Suprapubic skin (tissue), 4 donors: ENCODE results near the gene TMEM132D. TPM values are rescaled to one million over a fixed set of nuclear protein-coding genes. Genes with fewer than 3 reads are reported as not detected.

Experiments
- DNase-seq, 2 donors: peaks; one replicate each; pipeline ENCODE4 v3.0.0-alpha.2; 2019; ENCODE audit warnings: low spot score in 2 of 2
- H3K27ac ChIP-seq: fragments of 200-600 bp; sonication (generic); one replicate; pipeline ENCODE4 v1.5.1; 2019
- H3K27me3 ChIP-seq: fragments of 200-600 bp; sonication (generic); one replicate; pipeline ENCODE4 v1.5.1; 2019
- H3K36me3 ChIP-seq: fragments of 200-600 bp; sonication (generic); one replicate; pipeline ENCODE4 v1.5.1; 2019
- H3K4me1 ChIP-seq: fragments of 200-600 bp; sonication (generic); one replicate; pipeline ENCODE4 v1.5.1; 2019
- H3K4me3 ChIP-seq: fragments of 200-600 bp; sonication (generic); one replicate; pipeline ENCODE4 v1.5.1; 2019; ENCODE audit warnings: mild to moderate bottlenecking
- H3K9me3 ChIP-seq: fragments of 200-600 bp; sonication (generic); one replicate; pipeline ENCODE4 v1.5.1; 2019
- EP300 ChIP-seq: sonication (generic); formaldehyde crosslinking; IDR thresholded peaks from one replicate; pipeline ENCODE4 v1.6.1; 2017; ENCODE audit warnings: antibody characterized with exemption
- POLR2A ChIP-seq, 2 donors: fragments of 450-650 bp; IDR thresholded peaks; one replicate each; pipeline ENCODE4 v1.6.1; 2017; ENCODE audit warnings: antibody characterized with exemption in 2 of 2, mild to moderate bottlenecking in 2 of 2, moderate library complexity in 2 of 2
- POLR2AphosphoS5 ChIP-seq, 3 donors: sonication (generic); formaldehyde crosslinking; IDR thresholded peaks; one replicate each; pipeline ENCODE4 v1.6.1; 2017; ENCODE audit warnings: antibody characterized with exemption in 3 of 3
- WGBS: methylation state at CpG from one replicate; pipeline ENCODE4 v1.1.5; 2018; 5-methylcytosine and 5-hydroxymethylcytosine counted together
- total RNA-seq, 4 donors: library from RNA; depleted of rRNA; stranded (reverse); fragments of >200 nt; gene quantifications; one replicate each; pipeline ENCODE4 v1.1.0, GENCODE V29; 2016
- TF ChIP-seq, protein P1 (sequence below), 2 donors: fragments of 200-600 bp in 1 of 2; fragments of 450-650 bp in 1 of 2; sonication (generic) in 1 of 2; IDR thresholded peaks; one replicate each; pipeline ENCODE4 v1.5.1; 2016 to 2019; ENCODE audit warnings: antibody characterized with exemption in 2 of 2, mild to moderate bottlenecking in 1 of 2, moderate library complexity in 1 of 2

Gene TMEM132D
- total RNA-seq, 4 donors from 2014 or later: 0.10 to 0.64 TPM; not detected in 2

DNA sequence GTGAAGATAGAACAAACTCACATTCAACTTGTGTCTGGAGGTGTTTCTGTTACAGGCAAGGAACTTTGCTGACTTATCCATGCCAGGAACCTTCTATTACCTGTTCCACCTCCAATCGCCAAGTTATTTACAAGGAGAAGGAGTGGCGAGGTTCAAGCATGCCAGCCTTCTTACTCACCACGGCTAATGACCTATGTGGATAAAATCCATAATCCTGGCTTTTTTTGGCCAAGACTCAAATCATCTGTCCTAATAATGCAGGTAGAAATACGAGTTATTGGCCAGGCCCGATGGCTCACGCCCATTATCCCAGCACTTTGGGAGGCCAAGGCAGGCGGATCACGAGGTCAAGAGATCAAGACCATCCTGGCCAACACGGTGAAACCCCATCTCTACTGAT, 241.6 kb downstream of the TMEM132D start:
- Histone ChIP-seq H3K9me3 (no peaks in the 10 kb centered on the region), H3K27me3 (no peaks in the 10 kb centered on the region), H3K4me3 (no peak overlapping the region), H3K36me3 (no peaks in the 10 kb centered on the region), H3K27ac (no peak overlapping the region), H3K4me1 (no peaks in the 10 kb centered on the region)
- TF ChIP-seq, protein P1, sequence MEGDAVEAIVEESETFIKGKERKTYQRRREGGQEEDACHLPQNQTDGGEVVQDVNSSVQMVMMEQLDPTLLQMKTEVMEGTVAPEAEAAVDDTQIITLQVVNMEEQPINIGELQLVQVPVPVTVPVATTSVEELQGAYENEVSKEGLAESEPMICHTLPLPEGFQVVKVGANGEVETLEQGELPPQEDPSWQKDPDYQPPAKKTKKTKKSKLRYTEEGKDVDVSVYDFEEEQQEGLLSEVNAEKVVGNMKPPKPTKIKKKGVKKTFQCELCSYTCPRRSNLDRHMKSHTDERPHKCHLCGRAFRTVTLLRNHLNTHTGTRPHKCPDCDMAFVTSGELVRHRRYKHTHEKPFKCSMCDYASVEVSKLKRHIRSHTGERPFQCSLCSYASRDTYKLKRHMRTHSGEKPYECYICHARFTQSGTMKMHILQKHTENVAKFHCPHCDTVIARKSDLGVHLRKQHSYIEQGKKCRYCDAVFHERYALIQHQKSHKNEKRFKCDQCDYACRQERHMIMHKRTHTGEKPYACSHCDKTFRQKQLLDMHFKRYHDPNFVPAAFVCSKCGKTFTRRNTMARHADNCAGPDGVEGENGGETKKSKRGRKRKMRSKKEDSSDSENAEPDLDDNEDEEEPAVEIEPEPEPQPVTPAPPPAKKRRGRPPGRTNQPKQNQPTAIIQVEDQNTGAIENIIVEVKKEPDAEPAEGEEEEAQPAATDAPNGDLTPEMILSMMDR (IDR thresholded peaks at IDR 0.05): no peak
- no peak for TF ChIP-seq POLR2A (IDR thresholded peaks at IDR 0.05)
- no peak for TF ChIP-seq POLR2AphosphoS5 (IDR thresholded peaks at IDR 0.05)
- TF ChIP-seq EP300: no peak
- WGBS: 65% methylated on average over 9 of the region's 9 CpGs
- DNase-seq: no peak

DNA sequence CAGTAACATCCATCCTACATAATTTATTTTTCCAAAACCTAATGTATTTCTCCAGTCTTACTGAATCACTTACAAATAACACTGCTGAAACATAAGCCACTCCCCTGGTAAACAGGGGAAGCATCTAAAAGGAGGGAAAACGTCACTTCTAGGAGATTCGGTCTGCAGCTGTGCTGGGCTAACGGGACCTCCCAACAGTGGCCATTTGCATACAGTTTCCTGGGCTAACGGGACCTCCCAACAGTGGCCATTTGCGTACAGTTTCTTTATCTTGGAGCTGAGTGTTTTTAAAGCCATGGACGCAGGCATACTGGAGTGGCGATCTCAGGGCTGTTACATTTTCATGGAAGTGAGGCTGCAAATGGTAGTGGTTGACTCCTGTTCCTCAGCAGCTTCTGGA, 242.9 kb downstream of the TMEM132D start:
- Histone ChIP-seq H3K4me1 (no peaks in the 10 kb centered on the region), H3K27ac (no peak overlapping the region), H3K9me3 (no peaks in the 10 kb centered on the region), H3K4me3 (no peak overlapping the region), H3K27me3 (no peaks in the 10 kb centered on the region), H3K36me3 (no peaks in the 10 kb centered on the region)
- 86% methylated on average over 7 of the region's 7 CpGs for WGBS
- TF ChIP-seq POLR2A (IDR thresholded peaks at IDR 0.05): no peak
- TF ChIP-seq POLR2AphosphoS5 (IDR thresholded peaks at IDR 0.05): no peak
- TF ChIP-seq EP300: no peak
- TF ChIP-seq, protein P1 (IDR thresholded peaks at IDR 0.05): no peak
- DNase-seq: no peak

DNA sequence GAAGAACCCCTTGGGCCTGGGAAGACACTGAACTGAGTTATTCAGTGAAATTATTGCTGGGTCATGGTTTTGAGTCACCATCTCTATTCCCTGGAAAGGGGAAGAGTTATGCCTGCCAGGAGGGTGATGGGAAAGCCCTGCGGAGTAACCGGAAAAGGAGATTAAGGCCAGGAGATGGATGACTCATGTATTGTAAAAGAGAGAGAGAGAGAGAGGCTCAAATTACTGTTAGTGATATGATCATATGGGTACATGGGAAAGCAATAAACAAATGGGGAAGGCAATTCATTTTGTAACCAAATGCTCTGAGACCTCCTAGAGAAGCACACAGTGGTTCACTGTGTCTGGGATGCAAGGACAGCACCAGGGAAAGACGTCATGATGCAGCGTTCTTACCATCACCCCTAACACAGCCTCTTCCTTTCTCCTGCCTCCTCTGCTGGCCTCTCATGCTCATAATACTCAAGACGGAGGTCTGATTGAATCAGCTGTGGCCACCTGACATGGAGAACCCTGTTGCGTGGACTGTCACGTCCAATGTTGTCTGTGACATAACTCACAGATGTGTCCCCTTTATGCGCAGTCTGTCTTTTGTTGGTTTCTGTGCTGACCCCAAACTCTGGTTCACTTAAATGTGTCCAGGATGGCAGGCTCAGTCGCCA, 243.7 kb downstream of the TMEM132D start:
- DNase-seq: no peak
- TF ChIP-seq POLR2AphosphoS5 (IDR thresholded peaks at IDR 0.05) (no peak), EP300 (no peak), POLR2A (IDR thresholded peaks at IDR 0.05) (no peak)
- TF ChIP-seq, protein P1 (IDR thresholded peaks at IDR 0.05): no peak
- 80% methylated on average over 9 of the region's 9 CpGs for WGBS
- H3K36me3 ChIP-seq: no peaks in the 10 kb centered on the region
- no peaks in the 10 kb centered on the region for H3K4me1 ChIP-seq
- H3K9me3 ChIP-seq: no peaks in the 10 kb centered on the region
- H3K4me3 ChIP-seq: no peak overlapping the region
- no peak overlapping the region for H3K27ac ChIP-seq
- no peaks in the 10 kb centered on the region for H3K27me3 ChIP-seq

DNA sequence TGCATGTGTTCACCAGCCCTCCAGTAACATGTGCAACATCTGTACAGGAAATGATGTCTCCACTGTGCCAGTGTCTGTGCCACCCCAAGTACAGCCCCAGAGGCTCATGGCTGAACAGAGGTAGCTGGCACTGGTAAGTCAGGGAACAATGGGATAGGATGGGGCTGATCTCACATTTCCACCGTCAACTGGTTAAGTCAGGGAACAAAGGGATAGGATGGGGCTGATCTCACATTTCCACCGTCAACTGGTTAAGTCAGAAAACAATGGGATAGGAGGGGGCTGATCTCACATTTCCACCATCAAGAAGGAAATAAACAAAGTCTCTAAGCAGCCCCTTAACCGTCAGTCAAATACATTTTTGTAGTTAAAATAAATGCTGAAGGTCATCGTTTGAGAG, 246.6 kb downstream of the TMEM132D start:
- WGBS: 67% methylated on average over 4 of the region's 4 CpGs
- no peak overlapping the region for H3K27ac ChIP-seq

DNA sequence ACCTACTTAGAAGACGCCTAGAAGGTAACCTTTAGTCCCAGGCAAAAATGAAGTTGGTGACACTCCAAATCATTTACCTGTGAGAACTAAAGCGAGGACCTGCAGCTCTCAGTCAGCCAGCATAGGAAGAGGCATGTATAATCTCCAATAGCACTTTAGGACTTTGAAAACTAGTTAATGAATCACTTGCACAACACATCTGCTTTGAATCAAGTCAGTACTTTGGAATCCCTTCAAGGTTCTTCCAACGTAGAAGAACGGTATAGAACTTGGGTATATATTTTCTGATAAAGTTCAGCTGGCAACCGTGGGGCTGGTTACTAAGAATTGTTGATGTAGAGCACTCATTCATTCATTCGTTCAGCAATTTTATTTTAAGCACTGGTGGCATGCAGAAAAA, 251.9 kb downstream of the TMEM132D start:
- Histone ChIP-seq H3K36me3 (no peaks in the 10 kb centered on the region), H3K27ac (no peak overlapping the region), H3K4me1 (no peaks in the 10 kb centered on the region), H3K9me3 (no peaks in the 10 kb centered on the region), H3K27me3 (no peaks in the 10 kb centered on the region), H3K4me3 (no peak overlapping the region)
- WGBS: 75% methylated on average over 6 of the region's 6 CpGs
- DNase-seq: no peak
- no peak for TF ChIP-seq POLR2AphosphoS5 (IDR thresholded peaks at IDR 0.05)
- TF ChIP-seq, protein P1 (IDR thresholded peaks at IDR 0.05): no peak
- no peak for TF ChIP-seq EP300
- no peak for TF ChIP-seq POLR2A (IDR thresholded peaks at IDR 0.05)

More for the DNA sequence above, 246.6 kb downstream of the TMEM132D start:
- H3K9me3 ChIP-seq: no peaks in the 10 kb centered on the region
- H3K4me3 ChIP-seq: no peak overlapping the region
- no peaks in the 10 kb centered on the region for H3K4me1 ChIP-seq
- H3K36me3 ChIP-seq: no peaks in the 10 kb centered on the region
- H3K27me3 ChIP-seq: no peaks in the 10 kb centered on the region
- TF ChIP-seq, protein P1 (IDR thresholded peaks at IDR 0.05): no peak
- TF ChIP-seq POLR2AphosphoS5 (IDR thresholded peaks at IDR 0.05) (no peak), EP300 (no peak), POLR2A (IDR thresholded peaks at IDR 0.05) (no peak)
- no peak for DNase-seq
